Glutamatergic neuron (in vitro differentiated cells): ENCODE measurements around the gene TIGD6. TPM values are rescaled to one million over a fixed set of nuclear protein-coding genes. Genes with fewer than 3 reads are reported as not detected.
"Not testable (repeated sequence)": the region's sequence is repeated elsewhere in the genome, so short reads cannot be mapped to it uniquely, and the experiment has no call there.

Experiments used
- DNase-seq: peaks from one replicate; pipeline ENCODE4 v3.0.0; 2022
- H3K27ac Mint-ChIP-seq: one replicate; pipeline ENCODE4 v1.8.0; 2020; ENCODE audit warnings: mild to moderate bottlenecking, mixed read lengths, inconsistent platforms; ENCODE audit not compliant: unreplicated experiment
- H3K27me3 Mint-ChIP-seq: one replicate; pipeline ENCODE4 v1.8.0; 2020; ENCODE audit warnings: mild to moderate bottlenecking, moderate library complexity, mixed read lengths, inconsistent platforms; ENCODE audit not compliant: unreplicated experiment
- H3K36me3 Mint-ChIP-seq: one replicate; pipeline ENCODE4 v1.8.0; 2020; ENCODE audit warnings: mild to moderate bottlenecking, mixed read lengths, inconsistent platforms; ENCODE audit not compliant: unreplicated experiment
- H3K4me1 Mint-ChIP-seq: one replicate; pipeline ENCODE4 v1.8.0; 2020; ENCODE audit warnings: mild to moderate bottlenecking, low read depth, mixed read lengths, inconsistent platforms; ENCODE audit not compliant: unreplicated experiment
- H3K4me3 Mint-ChIP-seq: one replicate; pipeline ENCODE4 v1.8.0; 2020; ENCODE audit warnings: mild to moderate bottlenecking, mixed read lengths, inconsistent platforms; ENCODE audit not compliant: unreplicated experiment
- H3K9me3 Mint-ChIP-seq: one replicate; pipeline ENCODE4 v1.8.0; 2020; ENCODE audit warnings: mild to moderate bottlenecking, moderate library complexity, mixed read lengths, inconsistent platforms; ENCODE audit not compliant: unreplicated experiment
- CTCF ChIP-seq: fragments of 200-600 bp; sonication (generic); IDR thresholded peaks from one replicate; pipeline ENCODE4 v1.5.0; 2021; ENCODE audit not compliant: partially characterized antibody, unreplicated experiment
- total RNA-seq: library from RNA; stranded (reverse); fragmentation: NEBNext Ultra II Directional; extraction: Animal tissue kit (Norgen Biotek cat#: 25700); gene quantifications from one replicate; pipeline ENCODE4 v1.2.1, GENCODE V29; 2021; ENCODE audit not compliant: unreplicated experiment

Gene TIGD6
- total RNA-seq, 1 donor from 2014 or later: 3.3 TPM

- H3K9me3 Mint-ChIP-seq: no peaks in the 10 kb centered on the region
- no peak for DNase-seq
- H3K4me3 Mint-ChIP-seq: no peak overlapping the region
- no peaks in the 10 kb centered on the region for H3K36me3 Mint-ChIP-seq
- no peaks in the 10 kb centered on the region for H3K27me3 Mint-ChIP-seq
- TF ChIP-seq CTCF: no peak
- H3K4me1 Mint-ChIP-seq: no peaks in the 10 kb centered on the region
- no peak overlapping the region for H3K27ac Mint-ChIP-seq
Measured at GRCh38 chr5:150034662-150035061, 34.2 kb upstream of the TIGD6 start.

GRCh38 chr5:150033334-150033733 lies 32.9 kb upstream of the TIGD6 start:
- Mint-ChIP-seq H3K4me3 (no peak overlapping the region), H3K36me3 (no peaks in the 10 kb centered on the region), H3K27me3 (no peaks in the 10 kb centered on the region), H3K9me3 (no peaks in the 10 kb centered on the region), H3K4me1 (no peaks in the 10 kb centered on the region), H3K27ac (no peak overlapping the region)
- no peak for TF ChIP-seq CTCF
- DNase-seq: no peak

- H3K9me3 Mint-ChIP-seq, H3K4me1 Mint-ChIP-seq, H3K27me3 Mint-ChIP-seq, H3K27ac Mint-ChIP-seq, H3K36me3 Mint-ChIP-seq, H3K4me3 Mint-ChIP-seq, DNase-seq: not testable (repeated sequence)
Measured at GRCh38 chr5:150028047-150028446, 27.6 kb upstream of the TIGD6 start.

GRCh38 chr5:150026682-150027172 lies 26.3 kb upstream of the TIGD6 start:
- no peaks in the 10 kb centered on the region for H3K27me3 Mint-ChIP-seq
- H3K9me3 Mint-ChIP-seq: no peaks in the 10 kb centered on the region
- H3K36me3 Mint-ChIP-seq: no peaks in the 10 kb centered on the region
- no peak overlapping the region for H3K4me3 Mint-ChIP-seq
- no peak overlapping the region for H3K27ac Mint-ChIP-seq
- no peak for TF ChIP-seq CTCF
- no peaks in the 10 kb centered on the region for H3K4me1 Mint-ChIP-seq
- DNase-seq: no peak

GRCh38 chr5:150024346-150024984 lies 24.0 kb upstream of the TIGD6 start:
- Mint-ChIP-seq H3K9me3 (no peaks in the 10 kb centered on the region), H3K4me1 (no peaks in the 10 kb centered on the region), H3K4me3 (no peak overlapping the region), H3K27ac (no peak overlapping the region), H3K27me3 (no peaks in the 10 kb centered on the region), H3K36me3 (no peaks in the 10 kb centered on the region)
- DNase-seq: no peak
- no peak for TF ChIP-seq CTCF

- no peaks in the 10 kb centered on the region for H3K36me3 Mint-ChIP-seq
- H3K27me3 Mint-ChIP-seq: no peaks in the 10 kb centered on the region
- H3K4me3 Mint-ChIP-seq: no peak overlapping the region
- TF ChIP-seq CTCF: no peak
- H3K4me1 Mint-ChIP-seq: no peaks in the 10 kb centered on the region
- DNase-seq: no peak
- no peak overlapping the region for H3K27ac Mint-ChIP-seq
- no peaks in the 10 kb centered on the region for H3K9me3 Mint-ChIP-seq
Measured at GRCh38 chr5:150023136-150023535, 22.7 kb upstream of the TIGD6 start.
